GM12878 (cell line): ENCODE data around the gene PTK6.

Experiments
- CREB1 ChIP-seq: IDR thresholded peaks from 2 replicates; pipeline ENCODE4 v1.6.1; 2012; ENCODE audit warnings: low read depth, mild to moderate bottlenecking, inconsistent platforms
- EZH2 ChIP-seq: IDR thresholded peaks from 2 replicates; pipeline ENCODE4 v1.6.1; 2012; ENCODE audit warnings: low read depth, mild to moderate bottlenecking, control low read depth, inconsistent platforms, low read length, borderline replicate concordance; ENCODE audit not compliant: control insufficient read depth
- MYC ChIP-seq: IDR thresholded peaks from 2 replicates; pipeline ENCODE4 v1.6.1; 2011; ENCODE audit warnings: mild to moderate bottlenecking, low read length, moderate library complexity, inconsistent platforms; ENCODE audit not compliant: insufficient read depth, insufficient replicate concordance, insufficient read length, severe bottlenecking

DNA sequence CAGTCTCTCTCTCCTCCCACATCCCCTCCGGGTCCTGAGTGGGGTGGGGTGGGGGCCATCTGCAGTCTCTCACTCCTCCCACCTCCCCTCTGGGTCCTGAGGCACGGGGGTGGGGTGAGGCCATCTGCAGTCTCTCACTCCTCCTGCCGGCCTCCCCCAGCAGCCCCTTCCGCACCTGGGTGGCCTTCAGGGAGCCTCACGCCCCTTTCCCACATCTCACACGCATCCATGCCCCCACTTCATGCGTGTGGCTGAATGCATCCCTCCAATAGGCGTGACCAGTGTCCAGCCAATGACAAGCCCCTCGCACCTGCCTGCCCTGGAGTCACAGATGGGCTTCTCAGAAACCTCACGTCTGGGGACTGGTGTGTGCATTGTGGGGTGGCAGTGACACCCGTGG lies 11.4 kb upstream of the PTK6 start:
- no peak for TF ChIP-seq CREB1
- no peak for TF ChIP-seq EZH2
- TF ChIP-seq MYC, result no peak
